ENCODE results near the gene FNDC10. TPM values are rescaled to one million over a fixed set of nuclear protein-coding genes. Genes with fewer than 3 reads are reported as not detected.

FNDC10 gene
- total RNA-seq, 1 donor from 2014 or later, result 2.0 TPM

- DNase-seq (peak; percentile 53), ATAC-seq (ENCODE audit: poor library complexity) (no peak)
- intact Hi-C loops (cut with DNase I), result no loop called here
Observed at GRCh38 chr1:1629430-1630190, 29.7 kb upstream of the FNDC10 start.

- DNase-seq (no peak), ATAC-seq (ENCODE audit: poor library complexity) (no peak)
- intact Hi-C loops (cut with DNase I), result no loop called here
Observed at GRCh38 chr1:1628754-1629429, 29.0 kb upstream of the FNDC10 start.

GRCh38 chr1:1627829-1628753 is 28.2 kb upstream of the FNDC10 start:
- peak; percentile 45 for DNase-seq
- no peak for ATAC-seq (ENCODE audit: poor library complexity)
- intact Hi-C loops (cut with DNase I), result no loop called here

GRCh38 chr1:1627261-1627828 is 27.4 kb upstream of the FNDC10 start:
- intact Hi-C loops (cut with DNase I), result no loop called here
- DNase-seq (peak; percentile 37), ATAC-seq (ENCODE audit: poor library complexity) (no peak)

GRCh38 chr1:1626207-1627141 is 26.5 kb upstream of the FNDC10 start:
- DNase-seq (peak; percentile 40), ATAC-seq (ENCODE audit: poor library complexity) (no peak)
- intact Hi-C loops (cut with DNase I), result no loop called here

GRCh38 chr1:1625824-1626206 is 25.9 kb upstream of the FNDC10 start:
- peak; percentile 26 for DNase-seq
- intact Hi-C loops (cut with DNase I), result no loop called here
- no peak for ATAC-seq (ENCODE audit: poor library complexity)

GRCh38 chr1:1625404-1625775 is 25.5 kb upstream of the FNDC10 start:
- intact Hi-C loops (cut with DNase I), result no loop called here
- DNase-seq (peak; percentile 40), ATAC-seq (ENCODE audit: poor library complexity) (no peak)

- DNase-seq, result peak; percentile 84
- intact Hi-C loops (cut with DNase I), result no loop called here
- ATAC-seq (ENCODE audit: poor library complexity), result peak; percentile 60
Observed at GRCh38 chr1:1624443-1625403, 24.8 kb upstream of the FNDC10 start.

GRCh38 chr1:1623631-1624442 is 23.9 kb upstream of the FNDC10 start:
- ATAC-seq (ENCODE audit: poor library complexity) (no peak), DNase-seq (peak; percentile 39)
- intact Hi-C loops (cut with DNase I), result no loop called here

GRCh38 chr1:1623181-1623630 is 23.3 kb upstream of the FNDC10 start:
- DNase-seq (peak; percentile 45), ATAC-seq (ENCODE audit: poor library complexity) (no peak)
- intact Hi-C loops (cut with DNase I), result no loop called here

GRCh38 chr1:1622788-1623094 is 22.8 kb upstream of the FNDC10 start:
- DNase-seq (no peak), ATAC-seq (ENCODE audit: poor library complexity) (no peak)
- intact Hi-C loops (cut with DNase I), result no loop called here

GRCh38 chr1:1622010-1622787 is 22.3 kb upstream of the FNDC10 start:
- ATAC-seq (ENCODE audit: poor library complexity) (no peak), DNase-seq (peak; percentile 27)
- intact Hi-C loops (cut with DNase I), result no loop called here

GRCh38 chr1:1621173-1622009 is 21.5 kb upstream of the FNDC10 start:
- ATAC-seq (ENCODE audit: poor library complexity), result no peak
- DNase-seq, result peak; percentile 45
- intact Hi-C loops (cut with DNase I), result no loop called here

GRCh38 chr1:1620433-1621139 is 20.7 kb upstream of the FNDC10 start:
- DNase-seq, result peak; percentile 39
- ATAC-seq (ENCODE audit: poor library complexity), result no peak
- intact Hi-C loops (cut with DNase I), result no loop called here

Measured in Right ventricle myocardium superior (tissue), 1 donor.